ENCODE results near the gene KRTAP10-6. TPM values are rescaled to one million over a fixed set of nuclear protein-coding genes. Genes with fewer than 3 reads are reported as not detected.
A peak's percentile ranks its signal among the peaks of the same experiment; 100 is the strongest.

The KRTAP10-6 gene
- total and polyA plus RNA-seq, 2 experiments from 2014 or later = not detected

DNA sequence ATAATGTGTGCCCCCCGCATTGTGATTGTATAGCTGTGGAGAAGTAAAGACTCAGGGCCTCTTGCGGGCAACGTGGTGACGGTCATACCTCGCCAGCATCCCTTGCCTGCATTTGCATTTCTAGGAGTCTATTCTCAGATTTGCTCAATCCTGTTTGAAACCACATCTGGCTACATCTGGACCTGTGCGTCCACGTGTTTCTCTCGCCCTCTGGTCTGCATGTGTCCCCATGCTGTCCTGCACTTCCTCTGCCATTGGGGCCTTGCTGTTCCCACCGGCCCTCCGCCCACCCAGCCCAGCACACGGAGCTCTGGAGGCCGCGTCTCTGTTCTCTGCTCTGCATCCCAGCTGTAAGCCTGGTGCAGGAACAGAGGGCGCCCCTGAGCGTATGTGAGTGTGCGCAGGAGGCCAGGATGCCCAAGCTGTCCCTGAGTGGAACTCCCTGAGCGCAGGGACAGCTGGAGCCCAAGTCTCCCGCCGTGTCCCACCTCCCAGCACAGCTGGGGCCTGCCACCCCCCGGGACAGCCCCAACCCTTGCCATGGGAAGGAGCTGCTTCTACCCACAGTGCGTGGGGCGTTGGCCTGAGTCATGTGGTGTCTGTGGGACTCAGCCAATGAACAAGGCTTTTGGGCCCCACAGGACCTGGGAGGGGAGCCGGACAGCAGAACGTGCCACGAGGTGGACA lies 42.6 kb downstream of the KRTAP10-6 start:
- no peaks in the 10 kb centered on the region for H4K20me1 ChIP-seq (ENCODE audit: insufficient read depth, poor library complexity, severe bottlenecking)
- no peaks in the 10 kb centered on the region for H3K79me2 ChIP-seq
- H3K36me3 ChIP-seq (replicated peaks; ENCODE audit: insufficient read depth, low read depth) = no peaks in the 10 kb centered on the region
- WGBS (ENCODE audit: low lambda C conversion rate, missing lambda C conversion rate) = 82% methylated on average over 24 of the region's 25 CpGs
- H3K27ac ChIP-seq = peak overlapping the region; percentile 45
- no peak for TF ChIP-seq EZH2 (IDR thresholded peaks at IDR 0.05; ENCODE audit: borderline replicate concordance)
- TF ChIP-seq, protein P1, sequence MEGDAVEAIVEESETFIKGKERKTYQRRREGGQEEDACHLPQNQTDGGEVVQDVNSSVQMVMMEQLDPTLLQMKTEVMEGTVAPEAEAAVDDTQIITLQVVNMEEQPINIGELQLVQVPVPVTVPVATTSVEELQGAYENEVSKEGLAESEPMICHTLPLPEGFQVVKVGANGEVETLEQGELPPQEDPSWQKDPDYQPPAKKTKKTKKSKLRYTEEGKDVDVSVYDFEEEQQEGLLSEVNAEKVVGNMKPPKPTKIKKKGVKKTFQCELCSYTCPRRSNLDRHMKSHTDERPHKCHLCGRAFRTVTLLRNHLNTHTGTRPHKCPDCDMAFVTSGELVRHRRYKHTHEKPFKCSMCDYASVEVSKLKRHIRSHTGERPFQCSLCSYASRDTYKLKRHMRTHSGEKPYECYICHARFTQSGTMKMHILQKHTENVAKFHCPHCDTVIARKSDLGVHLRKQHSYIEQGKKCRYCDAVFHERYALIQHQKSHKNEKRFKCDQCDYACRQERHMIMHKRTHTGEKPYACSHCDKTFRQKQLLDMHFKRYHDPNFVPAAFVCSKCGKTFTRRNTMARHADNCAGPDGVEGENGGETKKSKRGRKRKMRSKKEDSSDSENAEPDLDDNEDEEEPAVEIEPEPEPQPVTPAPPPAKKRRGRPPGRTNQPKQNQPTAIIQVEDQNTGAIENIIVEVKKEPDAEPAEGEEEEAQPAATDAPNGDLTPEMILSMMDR (IDR thresholded peaks at IDR 0.05; ENCODE audit: poor library complexity) = no peak
- no peak for TF ChIP-seq EZH2phosphoT487 (IDR thresholded peaks at IDR 0.05; ENCODE audit: low read depth, severe bottlenecking, unreplicated experiment)
- H3K27me3 ChIP-seq = no peaks in the 10 kb centered on the region
- H3K4me1 ChIP-seq (ENCODE audit: insufficient read depth) = no peaks in the 10 kb centered on the region
- H3K4me2 ChIP-seq = no peak overlapping the region
- no peak for DNase-seq (ENCODE audit: low spot score)
- no peaks in the 10 kb centered on the region for H3K9me2 ChIP-seq (replicated peaks; ENCODE audit: insufficient read depth)
- no peak overlapping the region for H2AFZ ChIP-seq
- H3K4me3 ChIP-seq = no peak overlapping the region
- peaks cover 7% of the 10 kb centered on the region for H3K9me3 ChIP-seq (ENCODE audit: low read depth)

- 44% methylated on average over 14 of the region's 14 CpGs for WGBS (ENCODE audit: low lambda C conversion rate, missing lambda C conversion rate)
- peak overlapping the region; percentile 33 for H2AFZ ChIP-seq
- no peaks in the 10 kb centered on the region for H3K27me3 ChIP-seq
- H3K4me1 ChIP-seq (ENCODE audit: insufficient read depth) = no peaks in the 10 kb centered on the region
- peaks cover 7% of the 10 kb centered on the region for H3K9me3 ChIP-seq (ENCODE audit: low read depth)
- H4K20me1 ChIP-seq (ENCODE audit: insufficient read depth, poor library complexity, severe bottlenecking) = no peaks in the 10 kb centered on the region
- H3K4me2 ChIP-seq = no peak overlapping the region
- no peak for DNase-seq (ENCODE audit: low spot score)
- H3K27ac ChIP-seq = peak overlapping the region; percentile 45
- no peaks in the 10 kb centered on the region for H3K36me3 ChIP-seq (replicated peaks; ENCODE audit: insufficient read depth, low read depth)
- TF ChIP-seq EZH2phosphoT487 (IDR thresholded peaks at IDR 0.05; ENCODE audit: low read depth, severe bottlenecking, unreplicated experiment) (no peak), EZH2 (IDR thresholded peaks at IDR 0.05; ENCODE audit: borderline replicate concordance) (no peak)
- TF ChIP-seq, protein P1 (IDR thresholded peaks at IDR 0.05; ENCODE audit: poor library complexity) = no peak
- H3K9me2 ChIP-seq (replicated peaks; ENCODE audit: insufficient read depth) = no peaks in the 10 kb centered on the region
- H3K79me2 ChIP-seq = no peaks in the 10 kb centered on the region
- H3K4me3 ChIP-seq = no peak overlapping the region
Observed at GRCh38 chr21:44548922-44549321, 43.4 kb downstream of the KRTAP10-6 start.

DNA sequence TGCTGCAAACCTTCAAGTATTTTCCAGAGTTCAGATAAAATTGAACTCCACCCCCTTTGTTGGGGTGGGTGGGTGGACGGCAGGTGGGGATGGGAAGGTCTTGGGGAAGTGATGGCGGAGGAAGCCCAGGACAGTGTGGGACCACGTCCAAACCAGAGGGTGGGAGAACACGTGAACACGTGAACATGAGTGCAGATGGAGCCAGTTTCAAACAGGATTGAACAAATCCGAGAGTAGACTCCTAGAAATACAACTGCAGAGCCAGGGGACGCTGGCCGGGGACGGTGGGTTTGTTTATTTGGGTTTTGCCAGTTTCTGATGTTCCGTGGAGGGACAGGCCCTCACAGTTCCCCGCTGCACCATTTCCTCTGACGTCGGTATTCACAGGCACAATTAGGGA lies 43.9 kb downstream of the KRTAP10-6 start:
- 82% methylated on average over 13 of the region's 13 CpGs for WGBS (ENCODE audit: low lambda C conversion rate, missing lambda C conversion rate)
- Histone ChIP-seq H4K20me1 (ENCODE audit: insufficient read depth, poor library complexity, severe bottlenecking) (no peaks in the 10 kb centered on the region), H3K27ac (peak overlapping the region; percentile 45), H3K27me3 (no peaks in the 10 kb centered on the region), H3K4me3 (no peak overlapping the region), H3K4me1 (ENCODE audit: insufficient read depth) (no peaks in the 10 kb centered on the region), H3K79me2 (no peaks in the 10 kb centered on the region), H3K4me2 (no peak overlapping the region), H2AFZ (no peak overlapping the region), H3K9me3 (ENCODE audit: low read depth) (peaks cover 7% of the 10 kb centered on the region), H3K36me3 (replicated peaks; ENCODE audit: insufficient read depth, low read depth) (no peaks in the 10 kb centered on the region), H3K9me2 (replicated peaks; ENCODE audit: insufficient read depth) (no peaks in the 10 kb centered on the region)
- TF ChIP-seq EZH2 (IDR thresholded peaks at IDR 0.05; ENCODE audit: borderline replicate concordance) (no peak), EZH2phosphoT487 (IDR thresholded peaks at IDR 0.05; ENCODE audit: low read depth, severe bottlenecking, unreplicated experiment) (no peak)
- TF ChIP-seq, protein P1 (IDR thresholded peaks at IDR 0.05; ENCODE audit: poor library complexity) = no peak
- no peak for DNase-seq (ENCODE audit: low spot score)
